Right lobe of liver (tissue), 6 donors: Measurements from ENCODE around the gene XCR1. TPM values are rescaled to one million over a fixed set of nuclear protein-coding genes. Genes with fewer than 3 reads are reported as not detected.

Source experiments
- ATAC-seq, 4 donors: fragments of 200-7000 bp; cut with Tn5 transposase; one replicate each; pipeline ENCODE4 v1.9.1; 2020; ENCODE audit warnings: mild to moderate bottlenecking in 4 of 4, moderate library complexity in 4 of 4
- DNase-seq, 3 donors: peaks; one replicate each; pipeline ENCODE4 v3.0.0-alpha.2; 2020
- H3K27ac ChIP-seq, 3 donors: fragments of 200-600 bp; one replicate each; pipeline ENCODE4 v1.8.0; 2022
- H3K27me3 ChIP-seq, 2 donors: fragments of 200-600 bp; one replicate each; pipeline ENCODE4 v1.8.0; 2022
- H3K36me3 ChIP-seq, 4 donors: fragments of 200-600 bp; sonication (generic) in 1 of 4; one replicate each; pipeline versions ENCODE4 v1.5.1 to v1.8.0; 2017 to 2022; ENCODE audit warnings: control low read depth in 1 of 4
- H3K4me1 ChIP-seq, 4 donors: fragments of 200-600 bp; sonication (generic) in 1 of 4; one replicate each; pipeline versions ENCODE4 v1.5.1 to v1.8.0; 2017 to 2022; ENCODE audit warnings: control low read depth in 1 of 4
- H3K4me3 ChIP-seq, 3 donors: fragments of 200-600 bp; one replicate each; pipeline ENCODE4 v1.8.0; 2022
- H3K9me3 ChIP-seq, 4 donors: fragments of 200-600 bp; sonication (generic) in 1 of 4; one replicate each; pipeline versions ENCODE4 v1.5.1 to v1.8.0; 2017 to 2022; ENCODE audit warnings: control low read depth in 1 of 4
- POLR2A ChIP-seq: fragments of 450-650 bp; IDR thresholded peaks from one replicate; pipeline ENCODE4 v1.6.1; 2017; ENCODE audit warnings: antibody characterized with exemption, mild to moderate bottlenecking
- WGBS: methylation state at CpG from one replicate; pipeline ENCODE4 v1.1.6; 2018; ENCODE audit warnings: low coverage, low lambda C conversion rate; ENCODE audit not compliant: insufficient coverage; ENCODE audit errors: missing lambda C conversion rate; 5-methylcytosine and 5-hydroxymethylcytosine counted together
- intact Hi-C, 2 donors: fragments of 100-400 bp; cut with DNase I; formaldehyde crosslinking; loops; one replicate each; pipeline versions ENCODE4 v1.11.2 to v1.14.1; 2022
- total RNA-seq, 6 experiments: library from RNA; depleted of rRNA in 2 of 6; stranded (reverse); fragments of >200 nt in 2 of 6; fragmentation: NEBNext Ultra II Directional in 3 of 6; extraction: Animal tissue kit (Norgen Biotek cat#: 25700) in 3 of 6; gene quantifications; one replicate each; pipeline versions ENCODE4 v1.1.0 to v1.2.4, GENCODE V29; 2016 to 2023
- TF ChIP-seq, protein P1 (sequence below), 4 donors: fragments of 200-600 bp in 3 of 4; fragments of 450-650 bp in 1 of 4; IDR thresholded peaks; one replicate each; pipeline versions ENCODE4 v1.5.1 to v1.8.0; 2016 to 2022; ENCODE audit warnings: antibody characterized with exemption in 4 of 4, mild to moderate bottlenecking in 2 of 4
- donor health status: DM: no; HTN: yes; CAD: no.
- donor health status: DM: no; HTN: no; CAD: no.
- donor health status: DM: no; HTN: no; CAD: no.
- donor health status: DM: no; HTN: yes; CAD: no.
- donor health status: DM: no; HTN: yes; CAD: no.

Gene XCR1
- total RNA-seq, 6 experiments from 2014 or later = 0.02 to 0.06 (median 0.04) TPM; not detected in 3

DNA sequence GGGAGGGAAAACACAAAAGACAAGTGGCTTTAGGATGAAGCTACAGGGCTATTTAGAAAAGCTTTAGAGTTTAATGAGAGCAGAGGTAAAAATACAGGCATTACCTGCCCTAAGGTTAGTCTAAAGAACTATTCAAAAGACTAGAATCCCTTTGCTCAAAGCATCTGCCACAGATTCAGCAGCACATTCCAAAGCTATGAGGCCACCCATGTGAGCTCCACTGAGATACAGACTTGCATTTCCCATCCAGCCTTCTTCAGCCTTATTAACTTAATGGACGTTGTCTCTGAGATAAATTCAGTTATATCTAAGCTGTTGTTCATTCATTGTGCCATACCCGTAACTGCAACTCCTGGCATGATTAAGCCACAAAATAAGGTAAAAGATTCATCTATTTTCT is 58.6 kb downstream of the XCR1 start:
- DNase-seq = no peak
- intact Hi-C loops = no loop called here

DNA sequence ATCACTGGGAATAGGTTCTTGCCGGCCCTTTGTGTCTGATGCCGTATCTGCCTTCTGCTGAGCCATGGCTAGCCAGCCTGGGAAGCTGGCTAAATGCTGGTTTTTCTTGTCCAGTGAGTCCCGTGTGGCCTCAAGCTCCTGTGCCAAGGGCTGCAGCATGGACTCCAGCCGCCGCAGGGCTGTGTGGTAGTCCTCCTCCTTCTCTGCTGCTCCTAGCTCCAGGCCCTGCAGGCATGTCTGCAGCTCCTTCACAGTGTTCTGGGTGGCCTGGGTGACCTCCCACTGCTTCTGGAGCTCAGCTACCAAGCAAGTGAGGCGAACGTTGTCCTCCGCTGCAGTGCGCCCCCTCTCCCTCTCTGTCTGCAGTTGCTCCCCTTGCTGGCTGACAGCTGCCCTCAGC is 59.1 kb downstream of the XCR1 start:
- intact Hi-C loops = no loop called here
- no peak for TF ChIP-seq POLR2A
- TF ChIP-seq, protein P1, sequence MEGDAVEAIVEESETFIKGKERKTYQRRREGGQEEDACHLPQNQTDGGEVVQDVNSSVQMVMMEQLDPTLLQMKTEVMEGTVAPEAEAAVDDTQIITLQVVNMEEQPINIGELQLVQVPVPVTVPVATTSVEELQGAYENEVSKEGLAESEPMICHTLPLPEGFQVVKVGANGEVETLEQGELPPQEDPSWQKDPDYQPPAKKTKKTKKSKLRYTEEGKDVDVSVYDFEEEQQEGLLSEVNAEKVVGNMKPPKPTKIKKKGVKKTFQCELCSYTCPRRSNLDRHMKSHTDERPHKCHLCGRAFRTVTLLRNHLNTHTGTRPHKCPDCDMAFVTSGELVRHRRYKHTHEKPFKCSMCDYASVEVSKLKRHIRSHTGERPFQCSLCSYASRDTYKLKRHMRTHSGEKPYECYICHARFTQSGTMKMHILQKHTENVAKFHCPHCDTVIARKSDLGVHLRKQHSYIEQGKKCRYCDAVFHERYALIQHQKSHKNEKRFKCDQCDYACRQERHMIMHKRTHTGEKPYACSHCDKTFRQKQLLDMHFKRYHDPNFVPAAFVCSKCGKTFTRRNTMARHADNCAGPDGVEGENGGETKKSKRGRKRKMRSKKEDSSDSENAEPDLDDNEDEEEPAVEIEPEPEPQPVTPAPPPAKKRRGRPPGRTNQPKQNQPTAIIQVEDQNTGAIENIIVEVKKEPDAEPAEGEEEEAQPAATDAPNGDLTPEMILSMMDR (IDR thresholded peaks at IDR 0.05) = no peak
- H3K4me3 ChIP-seq = no peak overlapping the region
- H3K4me1 ChIP-seq = no peaks in the 10 kb centered on the region
- no peaks in the 10 kb centered on the region for H3K27me3 ChIP-seq
- H3K27ac ChIP-seq = no peak overlapping the region
- H3K36me3 ChIP-seq = peaks cover 5 to 74% (median 30%) of the 10 kb centered on the region in 4 donors
- ATAC-seq (no peak), DNase-seq (no peak)
- H3K9me3 ChIP-seq = no peaks in the 10 kb centered on the region
- no CpG with 5 or more reads among the region's 9 CpGs for WGBS

More for the DNA sequence above, 58.6 kb downstream of the XCR1 start:
- WGBS = 84% methylated on average over 2 of the region's 2 CpGs
- Histone ChIP-seq H3K9me3 (no peaks in the 10 kb centered on the region), H3K27ac (no peak overlapping the region), H3K27me3 (no peaks in the 10 kb centered on the region), H3K4me1 (no peaks in the 10 kb centered on the region), H3K36me3 (peaks cover 3 to 69% (median 30%) of the 10 kb centered on the region in 4 donors), H3K4me3 (no peak overlapping the region)
- ATAC-seq = no peak
- TF ChIP-seq POLR2A = no peak
- TF ChIP-seq, protein P1 (IDR thresholded peaks at IDR 0.05) = no peak

DNA sequence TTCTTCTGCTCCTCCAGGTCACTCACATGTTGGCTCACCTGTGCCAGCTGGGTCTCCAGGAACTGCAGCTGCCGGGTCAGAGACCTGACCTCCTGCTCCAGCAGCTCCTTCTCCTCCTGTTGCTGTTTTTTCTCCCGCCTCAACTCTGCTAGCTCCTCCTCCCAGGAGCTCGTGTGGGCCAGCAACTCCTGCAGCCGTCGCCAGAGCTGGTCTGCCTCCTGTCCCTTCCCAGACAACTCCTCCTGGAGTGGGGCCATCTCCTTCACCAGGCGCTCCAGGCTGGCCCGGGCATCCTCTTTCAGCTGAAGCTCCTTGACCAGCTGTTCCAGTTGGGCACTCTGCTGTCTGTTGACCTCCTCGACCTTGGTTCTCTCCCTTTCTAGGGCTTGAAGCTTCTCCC is 59.6 kb downstream of the XCR1 start:
- no peak overlapping the region for H3K4me3 ChIP-seq
- no peaks in the 10 kb centered on the region for H3K4me1 ChIP-seq
- H3K27me3 ChIP-seq = no peaks in the 10 kb centered on the region
- no peak for ATAC-seq
- H3K27ac ChIP-seq = no peak overlapping the region
- WGBS = 85% methylated on average over 5 of the region's 8 CpGs
- H3K36me3 ChIP-seq = peaks cover 5 to 78% (median 31%) of the 10 kb centered on the region in 4 donors
- no peak for TF ChIP-seq POLR2A
- TF ChIP-seq, protein P1 (IDR thresholded peaks at IDR 0.05) = no peak
- DNase-seq = no peak
- intact Hi-C loops = no loop called here
- no peaks in the 10 kb centered on the region for H3K9me3 ChIP-seq

Other genes starting within 250 kb of the XCR1 start
- under 1 TPM in 3 of 6 experiments, not detected in 3; 0.07 to 0.21 (median 0.12) TPM for gene SLC6A20, start 230.9 kb downstream of the XCR1 start, total RNA-seq
- gene LZTFL1, start 185.4 kb downstream of the XCR1 start, total RNA-seq = 10 to 100 TPM in 1 of 6 experiments, 1 to 10 TPM in 5; 2.6 to 12.8 (median 6.0) TPM
- under 1 TPM in 3 of 6 experiments, not detected in 3; 0.07 to 0.09 (median 0.07) TPM for gene CCR9, start 140.9 kb downstream of the XCR1 start, total RNA-seq
- gene CXCR6, start 84.0 kb downstream of the XCR1 start, total RNA-seq = 1 to 10 TPM in 2 of 6 experiments, under 1 TPM in 3, not detected in 1; 0.37 to 1.4 (median 0.76) TPM
- gene FYCO1, start 31.7 kb downstream of the XCR1 start, total RNA-seq = 10 to 100 TPM; 16.0 to 22.0 (median 21.0) TPM
- 10 to 100 TPM in 1 of 6 experiments, 1 to 10 TPM in 5; 1.6 to 17.3 (median 3.1) TPM for gene CCR1, start 180.8 kb upstream of the XCR1 start, total RNA-seq
- under 1 TPM in 1 of 6 experiments, not detected in 5; 0.27 TPM for gene CCR3, start 215.0 kb upstream of the XCR1 start, total RNA-seq